ENCODE data around the gene SLC9A6. TPM values are rescaled to one million over a fixed set of nuclear protein-coding genes. Genes with fewer than 3 reads are reported as not detected.
"Not testable (repeated sequence)": the region's sequence is repeated elsewhere in the genome, so short reads cannot be mapped to it uniquely, and the experiment has no call there.

SLC9A6 gene
- total and polyA plus RNA-seq, 4 donors: 33.3 to 107 (median 92.7) TPM

GRCh38 chrX:136076942-136077341 lies 91.7 kb downstream of the SLC9A6 start:
- H3K9me3 ChIP-seq (ENCODE audit: control insufficient read depth, insufficient read depth, low read length): no peaks in the 10 kb centered on the region
- H3K4me1 ChIP-seq (ENCODE audit: control insufficient read depth, insufficient read depth, low read length): no peaks in the 10 kb centered on the region
- no peaks in the 10 kb centered on the region for H3K36me3 ChIP-seq (ENCODE audit: control insufficient read depth, insufficient read depth, low read length)
- WGBS (ENCODE audit: insufficient coverage): 59% methylated on average over 5 of the region's 5 CpGs
- DNase-seq (ENCODE audit: low read depth in 4 of 6, low spot score in 6 of 6): no peak
- H3K27me3 ChIP-seq (ENCODE audit: control insufficient read depth, insufficient read depth, low read length): no peaks in the 10 kb centered on the region
- H3K27ac ChIP-seq (ENCODE audit: low read depth, low read length): no peak overlapping the region
- no peak overlapping the region for H3K4me3 ChIP-seq (ENCODE audit: low read depth, low read length)

- no peaks in the 10 kb centered on the region for H3K27me3 ChIP-seq (ENCODE audit: control insufficient read depth, insufficient read depth, low read length)
- H3K4me3 ChIP-seq (ENCODE audit: low read depth, low read length): no peak overlapping the region
- no peaks in the 10 kb centered on the region for H3K4me1 ChIP-seq (ENCODE audit: control insufficient read depth, insufficient read depth, low read length)
- H3K9me3 ChIP-seq (ENCODE audit: control insufficient read depth, insufficient read depth, low read length): no peaks in the 10 kb centered on the region
- no peak overlapping the region for H3K27ac ChIP-seq (ENCODE audit: low read depth, low read length)
- DNase-seq (ENCODE audit: low read depth in 4 of 6, low spot score in 6 of 6): no peak
- H3K36me3 ChIP-seq (ENCODE audit: control insufficient read depth, insufficient read depth, low read length): no peaks in the 10 kb centered on the region
Measured at GRCh38 chrX:136080766-136081165, 95.5 kb downstream of the SLC9A6 start.

GRCh38 chrX:136086521-136086920 lies 101.3 kb downstream of the SLC9A6 start:
- H3K27ac ChIP-seq (ENCODE audit: low read depth, low read length): no peak overlapping the region
- no peak for DNase-seq (ENCODE audit: low read depth in 4 of 6, low spot score in 6 of 6)
- H3K4me1 ChIP-seq (ENCODE audit: control insufficient read depth, insufficient read depth, low read length): no peaks in the 10 kb centered on the region
- WGBS (ENCODE audit: insufficient coverage): no CpG with 5 or more reads among the region's 2 CpGs
- no peaks in the 10 kb centered on the region for H3K27me3 ChIP-seq (ENCODE audit: control insufficient read depth, insufficient read depth, low read length)
- no peak overlapping the region for H3K4me3 ChIP-seq (ENCODE audit: low read depth, low read length)
- no peaks in the 10 kb centered on the region for H3K36me3 ChIP-seq (ENCODE audit: control insufficient read depth, insufficient read depth, low read length)
- H3K9me3 ChIP-seq (ENCODE audit: control insufficient read depth, insufficient read depth, low read length): no peaks in the 10 kb centered on the region

- not testable (repeated sequence) for H3K27me3 ChIP-seq (ENCODE audit: control insufficient read depth, insufficient read depth, low read length); H3K9me3 ChIP-seq (ENCODE audit: control insufficient read depth, insufficient read depth, low read length); DNase-seq (ENCODE audit: low read depth in 4 of 6, low spot score in 6 of 6); H3K36me3 ChIP-seq (ENCODE audit: control insufficient read depth, insufficient read depth, low read length); H3K4me1 ChIP-seq (ENCODE audit: control insufficient read depth, insufficient read depth, low read length); H3K4me3 ChIP-seq (ENCODE audit: low read depth, low read length); H3K27ac ChIP-seq (ENCODE audit: low read depth, low read length)
- WGBS (ENCODE audit: insufficient coverage): 100% methylated on average over 3 of the region's 6 CpGs
Measured at GRCh38 chrX:136091898-136092297, 106.7 kb downstream of the SLC9A6 start.

- DNase-seq (ENCODE audit: low read depth in 4 of 6, low spot score in 6 of 6): no peak
- Histone ChIP-seq H3K36me3 (ENCODE audit: control insufficient read depth, insufficient read depth, low read length) (no peaks in the 10 kb centered on the region), H3K9me3 (ENCODE audit: control insufficient read depth, insufficient read depth, low read length) (peaks cover 2% of the 10 kb centered on the region), H3K27ac (ENCODE audit: low read depth, low read length) (no peak overlapping the region), H3K4me1 (ENCODE audit: control insufficient read depth, insufficient read depth, low read length) (no peaks in the 10 kb centered on the region), H3K4me3 (ENCODE audit: low read depth, low read length) (no peak overlapping the region), H3K27me3 (ENCODE audit: control insufficient read depth, insufficient read depth, low read length) (no peaks in the 10 kb centered on the region)
- no CpG with 5 or more reads among the region's 3 CpGs for WGBS (ENCODE audit: insufficient coverage)
Measured at GRCh38 chrX:136094962-136095361, 109.7 kb downstream of the SLC9A6 start.

Other genes with a start within 250 kb of the SLC9A6 start
- under 1 TPM in 1 of 2 donors, not detected in 1; 0.33 TPM for gene CT45A3, start 217.2 kb upstream of the SLC9A6 start, total RNA-seq
- gene CT45A3, start 217.2 kb upstream of the SLC9A6 start, polyA plus RNA-seq (ENCODE audit: insufficient read length in 2 of 2): not detected
- gene CT45A5, start 199.9 kb upstream of the SLC9A6 start, total RNA-seq: under 1 TPM in 1 of 2 donors, not detected in 1; 0.89 TPM
- under 1 TPM in 1 of 2 donors, not detected in 1; 0.38 TPM for gene CT45A5, start 199.9 kb upstream of the SLC9A6 start, polyA plus RNA-seq (ENCODE audit: insufficient read length in 2 of 2)
- gene CT45A6, start 182.6 kb upstream of the SLC9A6 start, total RNA-seq: not detected
- not detected for gene CT45A6, start 182.6 kb upstream of the SLC9A6 start, polyA plus RNA-seq (ENCODE audit: insufficient read length in 2 of 2)
- gene CT45A2, start 165.4 kb upstream of the SLC9A6 start, total RNA-seq: not detected
- gene CT45A2, start 165.4 kb upstream of the SLC9A6 start, polyA plus RNA-seq (ENCODE audit: insufficient read length in 2 of 2): not detected
- gene CT45A7, start 148.2 kb upstream of the SLC9A6 start, total RNA-seq: not detected
- under 1 TPM in 1 of 2 donors, not detected in 1; 0.33 TPM for gene CT45A7, start 148.2 kb upstream of the SLC9A6 start, polyA plus RNA-seq (ENCODE audit: insufficient read length in 2 of 2)
- gene CT45A8, start 130.9 kb upstream of the SLC9A6 start, total RNA-seq: not detected
- not detected for gene CT45A8, start 130.9 kb upstream of the SLC9A6 start, polyA plus RNA-seq (ENCODE audit: insufficient read length in 2 of 2)
- gene CT45A9, start 113.6 kb upstream of the SLC9A6 start, total RNA-seq: not detected
- gene CT45A9, start 113.6 kb upstream of the SLC9A6 start, polyA plus RNA-seq (ENCODE audit: insufficient read length in 2 of 2): not detected
- gene CT45A10, start 92.0 kb upstream of the SLC9A6 start, total RNA-seq: not detected
- not detected for gene CT45A10, start 92.0 kb upstream of the SLC9A6 start, polyA plus RNA-seq (ENCODE audit: insufficient read length in 2 of 2)
- gene SAGE1, start 91.7 kb upstream of the SLC9A6 start, total RNA-seq: not detected
- gene SAGE1, start 91.7 kb upstream of the SLC9A6 start, polyA plus RNA-seq (ENCODE audit: insufficient read length in 2 of 2): not detected
- gene MMGT1, start 11.4 kb upstream of the SLC9A6 start, total RNA-seq: 10 to 100 TPM; 19.3 to 26.3 TPM
- 10 to 100 TPM; 25.7 to 32.5 TPM for gene MMGT1, start 11.4 kb upstream of the SLC9A6 start, polyA plus RNA-seq (ENCODE audit: insufficient read length in 2 of 2)
- gene FHL1, start 162.1 kb downstream of the SLC9A6 start, total RNA-seq: 100 to 1,000 TPM; 178 to 187 TPM
- 100 to 1,000 TPM; 375 to 429 TPM for gene FHL1, start 162.1 kb downstream of the SLC9A6 start, polyA plus RNA-seq (ENCODE audit: insufficient read length in 2 of 2)